IPS DF 6.9 (cell line): ENCODE data around the gene GLUD1.
A peak's percentile ranks its signal among the peaks of the same experiment; 100 is the strongest.
"Not testable (repeated sequence)": the region's sequence is repeated elsewhere in the genome, so short reads cannot be mapped to it uniquely, and the experiment has no call there.

Source experiments
- DNase-seq: peaks from one replicate; pipeline ENCODE4 v3.0.0-alpha.2; 2013; ENCODE audit warnings: low read depth, low spot score
- H3K27ac ChIP-seq: one replicate; pipeline ENCODE4 v1.5.1; 2013; ENCODE audit warnings: low read length, control low read depth
- H3K27me3 ChIP-seq: 2 replicates; pipeline ENCODE4 v1.6.1; 2013; ENCODE audit warnings: mild to moderate bottlenecking, low read length; ENCODE audit not compliant: control insufficient read depth, insufficient read depth
- H3K36me3 ChIP-seq: 2 replicates; pipeline ENCODE4 v1.6.1; 2013; ENCODE audit warnings: low read length; ENCODE audit not compliant: control insufficient read depth, insufficient read depth
- H3K4me1 ChIP-seq: 2 replicates; pipeline ENCODE4 v1.6.1; 2013; ENCODE audit warnings: low read length; ENCODE audit not compliant: control insufficient read depth, insufficient read depth
- H3K4me3 ChIP-seq: 2 replicates; pipeline ENCODE4 v1.5.1; 2013; ENCODE audit warnings: mild to moderate bottlenecking, low read length
- H3K9me3 ChIP-seq: 2 replicates; pipeline ENCODE4 v1.6.1; 2013; ENCODE audit warnings: low read length, inconsistent platforms; ENCODE audit not compliant: control insufficient read depth, insufficient read depth
- WGBS: extraction: QIAGEN DNeasy Blood & Tissue Kit; methylation state at CpG from one replicate; pipeline ENCODE4 v1.1.7; 2013; ENCODE audit warnings: mixed read lengths, missing lambda C conversion rate; ENCODE audit not compliant: insufficient read length, insufficient coverage; 5-methylcytosine and 5-hydroxymethylcytosine counted together

Gene GLUD1

GRCh38 chr10:87119029-87119428, 24.4 kb upstream of the GLUD1 start:
- not testable (repeated sequence) for H3K4me3 ChIP-seq, H3K27me3 ChIP-seq, DNase-seq, H3K4me1 ChIP-seq, H3K36me3 ChIP-seq, H3K9me3 ChIP-seq, H3K27ac ChIP-seq
- WGBS = no CpG with 5 or more reads among the region's 1 CpG

- not testable (repeated sequence) for H3K36me3 ChIP-seq, H3K27ac ChIP-seq, H3K4me1 ChIP-seq, H3K4me3 ChIP-seq, H3K27me3 ChIP-seq, H3K9me3 ChIP-seq, DNase-seq
- no CpG with 5 or more reads among the region's 1 CpG for WGBS
Observed at GRCh38 chr10:87118122-87118521, 23.5 kb upstream of the GLUD1 start.

DNA sequence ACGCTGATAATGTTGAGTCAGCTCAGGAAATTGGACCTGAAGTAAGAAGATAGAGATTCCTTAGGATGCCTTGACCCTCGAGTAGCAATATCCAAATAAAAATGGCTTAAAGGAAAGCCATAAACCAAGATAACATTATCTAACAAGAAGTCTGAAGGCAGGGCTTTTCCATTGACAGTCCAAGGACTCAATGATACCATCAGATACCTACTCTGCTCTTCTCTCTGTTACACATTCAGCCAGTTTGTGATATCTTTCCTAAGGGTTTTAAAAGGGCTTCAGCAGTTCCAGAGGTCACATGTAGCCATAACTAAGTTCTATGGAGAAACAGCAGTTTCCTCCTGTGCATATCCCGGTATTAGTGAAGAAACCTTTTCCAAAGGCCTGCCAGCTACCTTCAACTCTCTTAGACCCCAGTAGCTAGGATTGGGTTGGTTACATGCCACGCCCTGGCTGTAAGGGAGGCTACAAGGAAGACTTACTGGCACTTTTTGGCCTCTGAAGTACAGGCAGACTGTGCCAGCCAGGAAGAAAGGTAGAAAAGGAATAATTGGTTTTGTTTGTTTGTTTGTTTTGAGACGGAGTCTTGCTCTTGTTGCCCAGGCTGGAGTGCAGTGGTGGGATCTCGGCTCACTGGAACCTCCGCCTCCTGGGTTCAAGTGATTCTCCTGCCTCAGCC, 10.9 kb upstream of the GLUD1 start:
- Histone ChIP-seq H3K27me3 (no peaks in the 10 kb centered on the region), H3K4me1 (no peaks in the 10 kb centered on the region), H3K27ac (no peak overlapping the region), H3K9me3 (no peaks in the 10 kb centered on the region), H3K4me3 (no peak overlapping the region), H3K36me3 (no peaks in the 10 kb centered on the region)
- no CpG with 5 or more reads among the region's 7 CpGs for WGBS
- DNase-seq = no peak

DNA sequence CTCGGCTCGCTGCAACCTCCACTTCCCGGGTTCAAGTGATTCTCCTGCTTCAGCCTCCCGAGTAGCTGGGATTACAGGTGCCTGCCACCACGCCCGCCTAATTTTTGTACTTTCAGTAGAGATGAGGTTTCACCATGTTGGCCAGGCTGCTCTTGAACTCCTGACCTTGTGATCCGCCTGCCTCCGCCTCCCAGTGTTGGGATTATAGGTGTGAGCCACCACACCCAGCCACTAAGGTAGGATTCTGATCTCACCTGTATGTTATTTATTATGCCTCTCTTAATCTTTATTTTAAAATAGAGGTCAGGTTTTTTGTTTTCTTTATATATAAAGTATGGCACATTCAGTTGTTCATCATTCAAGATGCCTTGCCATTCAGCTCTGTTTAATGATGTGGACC, 10.1 kb upstream of the GLUD1 start:
- H3K4me3 ChIP-seq, H3K9me3 ChIP-seq, H3K4me1 ChIP-seq, DNase-seq, H3K27me3 ChIP-seq, H3K27ac ChIP-seq, H3K36me3 ChIP-seq: not testable (repeated sequence)
- no CpG with 5 or more reads among the region's 8 CpGs for WGBS

GRCh38 chr10:87101996-87102395, 7.4 kb upstream of the GLUD1 start:
- Histone ChIP-seq H3K4me1 (no peaks in the 10 kb centered on the region), H3K27me3 (no peaks in the 10 kb centered on the region), H3K27ac (no peak overlapping the region), H3K9me3 (no peaks in the 10 kb centered on the region), H3K36me3 (no peaks in the 10 kb centered on the region), H3K4me3 (no peak overlapping the region)
- DNase-seq = no peak
- no CpG with 5 or more reads among the region's 2 CpGs for WGBS

DNA sequence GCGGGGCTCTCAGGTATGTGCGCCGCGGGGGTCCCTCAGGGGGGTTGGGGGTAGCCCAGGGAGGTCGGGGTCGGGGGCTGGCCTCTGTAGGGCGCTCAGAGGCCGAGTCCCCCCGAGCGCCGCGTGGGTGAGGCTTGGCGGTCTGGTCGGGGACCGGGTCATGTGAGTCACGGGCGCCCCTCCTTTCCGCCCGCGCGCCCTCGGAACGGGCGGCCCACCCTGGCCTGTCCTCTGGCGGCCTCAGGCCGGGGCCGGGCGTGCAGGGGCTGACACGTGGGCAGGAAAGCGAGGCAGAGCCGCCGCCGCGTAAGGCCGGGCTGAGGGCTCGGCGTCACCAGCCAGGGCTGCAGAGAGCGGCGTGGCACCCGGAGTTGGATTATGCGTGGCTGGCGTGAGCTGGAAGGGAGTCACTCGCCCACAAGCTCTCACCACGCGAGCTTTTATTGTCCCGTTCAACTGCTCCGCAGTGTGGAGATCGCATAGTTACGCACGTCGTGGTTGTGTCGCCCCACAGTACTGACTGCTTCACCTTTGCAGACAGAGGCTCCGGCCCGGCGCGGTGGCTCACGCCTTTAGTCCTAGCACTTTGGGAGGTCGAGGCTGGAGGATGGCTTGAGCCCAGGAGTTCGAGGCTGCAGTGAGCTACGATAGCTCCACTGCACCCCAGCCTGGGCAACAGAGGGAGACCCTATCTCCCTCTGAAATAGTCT, 748 bp upstream of the GLUD1 start:
- no CpG with 5 or more reads among the region's 60 CpGs for WGBS
- H3K9me3 ChIP-seq = no peaks in the 10 kb centered on the region
- H3K27ac ChIP-seq = no peak overlapping the region
- H3K4me1 ChIP-seq = no peaks in the 10 kb centered on the region
- H3K4me3 ChIP-seq = peak overlapping the region; percentile 63
- no peak for DNase-seq
- H3K27me3 ChIP-seq = no peaks in the 10 kb centered on the region
- H3K36me3 ChIP-seq = no peaks in the 10 kb centered on the region

DNA sequence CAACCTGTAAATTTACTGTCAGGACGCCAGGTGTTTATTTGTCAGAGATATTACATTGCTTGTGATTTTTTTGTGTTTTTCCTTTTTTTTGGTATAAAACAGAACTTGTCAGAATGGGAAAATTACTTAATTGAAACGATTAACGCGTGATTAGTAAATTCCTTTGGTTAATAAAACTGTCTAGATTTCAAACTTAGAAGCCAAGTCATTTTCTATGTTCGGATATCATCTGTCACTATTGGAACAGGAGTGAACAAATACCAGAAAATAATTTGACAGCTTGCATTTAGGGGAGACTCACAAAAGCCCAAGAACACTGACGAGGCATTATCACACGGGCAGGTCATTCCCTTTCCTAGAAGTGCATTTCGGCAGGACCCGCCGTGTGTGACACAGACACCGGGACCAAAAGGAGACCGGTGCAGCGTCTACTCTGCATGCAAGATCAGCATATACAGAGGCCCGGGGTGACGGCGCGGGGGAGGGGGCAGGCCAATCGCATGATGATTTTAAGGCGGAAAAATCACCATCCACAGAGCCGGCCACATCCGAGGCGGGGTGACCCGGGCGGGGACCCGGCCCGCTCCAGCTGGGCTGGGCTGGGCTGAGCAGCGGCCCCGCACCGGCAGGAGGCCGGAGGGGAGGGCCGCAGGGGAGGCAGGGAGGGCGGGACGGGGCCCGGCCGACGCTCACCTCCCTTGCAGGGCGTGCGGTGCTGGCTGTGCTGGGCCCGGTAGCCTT, 841 bp downstream of the GLUD1 start:
- no CpG with 5 or more reads among the region's 39 CpGs for WGBS
- no peaks in the 10 kb centered on the region for H3K4me1 ChIP-seq
- no peaks in the 10 kb centered on the region for H3K9me3 ChIP-seq
- H3K36me3 ChIP-seq = no peaks in the 10 kb centered on the region
- no peak for DNase-seq
- H3K27me3 ChIP-seq = no peaks in the 10 kb centered on the region
- no peak overlapping the region for H3K27ac ChIP-seq
- peak overlapping the region; percentile 63; the same call in 1 of the 2 replicates for H3K4me3 ChIP-seq

- H3K9me3 ChIP-seq = no peaks in the 10 kb centered on the region
- DNase-seq = no peak
- no peaks in the 10 kb centered on the region for H3K4me1 ChIP-seq
- no CpG with 5 or more reads among the region's 9 CpGs for WGBS
- no peaks in the 10 kb centered on the region for H3K27me3 ChIP-seq
- no peaks in the 10 kb centered on the region for H3K36me3 ChIP-seq
- H3K27ac ChIP-seq = no peak overlapping the region
- peak overlapping the region; percentile 33; the same call in 1 of the 2 replicates for H3K4me3 ChIP-seq
Observed at GRCh38 chr10:87092861-87093631, 1.6 kb downstream of the GLUD1 start.

DNA sequence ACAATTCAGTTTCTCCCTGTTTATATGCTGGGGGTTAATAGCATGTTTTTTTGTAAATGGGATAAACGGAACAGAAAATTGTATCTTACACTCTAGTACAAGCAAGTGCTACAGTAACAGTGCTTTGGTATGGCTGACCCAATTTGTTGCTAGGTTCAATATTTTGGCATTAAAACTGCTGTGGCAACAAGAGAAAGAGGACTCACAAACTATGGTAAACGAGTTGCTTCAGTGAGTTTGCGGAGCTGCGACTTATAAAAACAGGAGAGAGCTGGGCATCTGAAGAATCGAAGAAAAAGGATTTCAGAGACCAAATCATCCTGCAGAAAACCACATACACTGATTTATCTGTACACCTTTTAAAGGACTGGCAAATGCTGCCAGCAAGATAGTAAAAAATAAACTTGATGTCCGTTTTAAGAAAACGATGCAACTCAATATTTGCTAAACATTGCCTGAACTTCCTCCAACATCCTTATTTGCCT, 2.2 kb downstream of the GLUD1 start:
- Histone ChIP-seq H3K36me3 (no peaks in the 10 kb centered on the region), H3K9me3 (no peaks in the 10 kb centered on the region), H3K4me3 (peak overlapping the region; percentile 33; the same call in 1 of the 2 replicates), H3K27ac (no peak overlapping the region), H3K27me3 (no peaks in the 10 kb centered on the region), H3K4me1 (no peaks in the 10 kb centered on the region)
- no CpG with 5 or more reads among the region's 7 CpGs for WGBS
- DNase-seq = no peak

DNA sequence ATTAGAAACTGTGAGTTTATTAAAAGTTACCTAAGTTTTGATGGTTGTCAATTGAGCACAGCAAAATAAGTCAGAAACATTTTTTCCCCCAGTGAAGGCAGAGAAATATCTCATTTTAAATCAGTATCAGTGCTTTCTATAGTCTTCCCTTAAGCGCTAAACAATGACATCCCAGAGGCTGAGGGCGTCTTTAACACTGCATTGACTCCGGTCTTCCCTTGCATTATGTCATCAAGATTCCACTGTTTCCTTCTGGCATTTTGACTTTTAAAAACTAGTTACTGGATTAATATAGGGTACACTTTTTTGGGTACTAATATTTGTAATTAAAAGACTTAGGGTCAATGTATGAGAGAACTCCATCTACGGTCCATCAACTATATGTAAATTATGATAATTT, 3.9 kb downstream of the GLUD1 start:
- no peaks in the 10 kb centered on the region for H3K27me3 ChIP-seq
- no peaks in the 10 kb centered on the region for H3K36me3 ChIP-seq
- H3K9me3 ChIP-seq = no peaks in the 10 kb centered on the region
- H3K4me1 ChIP-seq = no peaks in the 10 kb centered on the region
- no peak overlapping the region for H3K27ac ChIP-seq
- WGBS = no CpG with 5 or more reads among the region's 4 CpGs
- no peak for DNase-seq
- H3K4me3 ChIP-seq = no peak overlapping the region
